Hippocampal formation (tissue), 2 donors: ENCODE data around the gene MSLN.
"Not testable (repeated sequence)": the region's sequence is repeated elsewhere in the genome, so short reads cannot be mapped to it uniquely, and the experiment has no call there.

Source experiments
- DNase-seq, 2 donors: peaks; one replicate each; lab custom pipeline; 2025; lab: John Stamatoyannopoulos, UW

Gene MSLN

GRCh38 chr16:760545-761343, at the start of gene MSLN:
TSS of gene MSLN (plus strand) at chr16:760734. CDS start at chr16:762681, 1,947 bp downstream.
- no peak for DNase-seq

GRCh38 chr16:711084-711483, 49.5 kb upstream of the MSLN start:
- DNase-seq, result no peak

GRCh38 chr16:711548-712320, 48.8 kb upstream of the MSLN start:
- DNase-seq, result peak in 1 of 2 donors; percentile 63

GRCh38 chr16:712740-713250, 47.7 kb upstream of the MSLN start:
- not testable (repeated sequence) for DNase-seq

GRCh38 chr16:714079-714478, 46.5 kb upstream of the MSLN start:
- no peak for DNase-seq

- DNase-seq, result peak; percentile 82 to 86
Observed at GRCh38 chr16:714558-715476, 45.7 kb upstream of the MSLN start, which contains the start of gene METRN. TSS of gene METRN (plus strand) at chr16:715118. CDS start at chr16:715290, 172 bp downstream.

GRCh38 chr16:715477-716199, 44.9 kb upstream of the MSLN start:
- DNase-seq, result no peak

- DNase-seq, result peak; percentile 86 to 89
Observed at GRCh38 chr16:716200-716568, 44.4 kb upstream of the MSLN start.

GRCh38 chr16:716768-717325, 43.7 kb upstream of the MSLN start:
- no peak for DNase-seq

- no peak for DNase-seq
Observed at GRCh38 chr16:717450-718245, 42.9 kb upstream of the MSLN start.

GRCh38 chr16:718389-718788, 42.1 kb upstream of the MSLN start:
- no peak for DNase-seq

- DNase-seq, result no peak
Observed at GRCh38 chr16:718922-719321, 41.6 kb upstream of the MSLN start.

GRCh38 chr16:719815-720446, 40.6 kb upstream of the MSLN start:
- DNase-seq, result no peak

- DNase-seq, result peak; percentile 41 to 52
Observed at GRCh38 chr16:720447-720989, 40.0 kb upstream of the MSLN start.

GRCh38 chr16:720990-721764, 39.4 kb upstream of the MSLN start, which contains the start of gene ANTKMT:
TSS of gene ANTKMT (plus strand) at chr16:721146. CDS start at chr16:721275, 129 bp downstream.
- peak; percentile 58 to 77 for DNase-seq

- DNase-seq, result no peak
Observed at GRCh38 chr16:721765-722540, 38.6 kb upstream of the MSLN start.
